Activated CD4-positive, alpha-beta memory T cell treated with anti-CD3 and anti-CD28 coated beads for 36 hours (primary cell): ENCODE measurements around the gene TCAIM. TPM values are rescaled to one million over a fixed set of nuclear protein-coding genes. Genes with fewer than 3 reads are reported as not detected.

Experiments
- CTCF ChIA-PET: fragments of 350-600 bp; sonication (Branson Sonifier 250); formaldehyde crosslinking; loops from one replicate; lab custom pipeline; 2021; ENCODE audit warnings: antibody characterized with exemption, inconsistent platforms; lab: Charles Lee
- POLR2A ChIA-PET: fragments of 350-600 bp; sonication (Branson Sonifier 250); formaldehyde crosslinking; loops from one replicate; lab custom pipeline; 2021; ENCODE audit warnings: antibody characterized with exemption; lab: Charles Lee
- DNase-seq: peaks from one replicate; pipeline ENCODE4 v3.0.0-alpha.2; 2020
- H3K27ac Mint-ChIP-seq: one replicate; pipeline ENCODE4 v1.8.0; 2021; ENCODE audit warnings: mixed read lengths
- H3K27me3 Mint-ChIP-seq: one replicate; pipeline ENCODE4 v1.8.0; 2021; ENCODE audit warnings: mixed read lengths
- H3K36me3 Mint-ChIP-seq: one replicate; pipeline ENCODE4 v1.8.0; 2021; ENCODE audit warnings: mixed read lengths
- H3K4me1 Mint-ChIP-seq: one replicate; pipeline ENCODE4 v1.8.0; 2021; ENCODE audit warnings: low read depth, mixed read lengths
- H3K4me3 Mint-ChIP-seq: one replicate; pipeline ENCODE4 v1.8.0; 2021; ENCODE audit warnings: mild to moderate bottlenecking, mixed read lengths
- H3K9me3 Mint-ChIP-seq: one replicate; pipeline ENCODE4 v1.8.0; 2021; ENCODE audit warnings: mixed read lengths
- intact Hi-C: fragments of 100-400 bp; cut with micrococcal nuclease; formaldehyde crosslinking; loops from one replicate; pipeline ENCODE4 v1.15.1; 2023
- total RNA-seq, 2 experiments: library from RNA; stranded (reverse); gene quantifications; one replicate each; pipeline ENCODE4 v1.2.3, GENCODE V29; 2021

Gene TCAIM
- total RNA-seq, 2 experiments from 2014 or later: 17.2 to 17.9 TPM

- H3K4me3 Mint-ChIP-seq: no peak overlapping the region
- no peak for DNase-seq
- H3K36me3 Mint-ChIP-seq: no peaks in the 10 kb centered on the region
- H3K9me3 Mint-ChIP-seq: no peaks in the 10 kb centered on the region
- intact Hi-C loops: no loop called here
- POLR2A ChIA-PET: no interaction called here
- no peak overlapping the region for H3K27ac Mint-ChIP-seq
- CTCF ChIA-PET: no interaction called here
- peaks cover 2% of the 10 kb centered on the region for H3K27me3 Mint-ChIP-seq
- H3K4me1 Mint-ChIP-seq: no peaks in the 10 kb centered on the region
Observed at GRCh38 chr3:44419116-44419922, 80.8 kb downstream of the TCAIM start.

GRCh38 chr3:44419923-44420650 is 81.5 kb downstream of the TCAIM start:
- intact Hi-C loops: no loop called here
- CTCF ChIA-PET: interaction anchor here (0.6 kb wide), 1 partner anchor 780 kb away, joined by 3 read pairs; no protein-coding TSS in a partner anchor
- no peak for DNase-seq
- H3K36me3 Mint-ChIP-seq: no peaks in the 10 kb centered on the region
- H3K27me3 Mint-ChIP-seq: peaks cover 2% of the 10 kb centered on the region
- no peak overlapping the region for H3K4me3 Mint-ChIP-seq
- POLR2A ChIA-PET: interaction anchor here (0.6 kb wide), 1 partner anchor 94 kb away, joined by 3 read pairs; no protein-coding TSS in a partner anchor
- no peaks in the 10 kb centered on the region for H3K4me1 Mint-ChIP-seq
- no peaks in the 10 kb centered on the region for H3K9me3 Mint-ChIP-seq
- H3K27ac Mint-ChIP-seq: no peak overlapping the region

GRCh38 chr3:44420676-44421075 is 82.1 kb downstream of the TCAIM start:
- Mint-ChIP-seq H3K4me3 (no peak overlapping the region), H3K4me1 (no peaks in the 10 kb centered on the region), H3K36me3 (no peaks in the 10 kb centered on the region), H3K27ac (no peak overlapping the region), H3K9me3 (no peaks in the 10 kb centered on the region), H3K27me3 (peaks cover 2% of the 10 kb centered on the region)
- DNase-seq: no peak
- ChIA-PET CTCF (interaction anchor here (0.6 kb wide), 1 partner anchor 780 kb away, joined by 3 read pairs; no protein-coding TSS in a partner anchor), POLR2A (interaction anchor here (0.6 kb wide), 1 partner anchor 95 kb away, joined by 3 read pairs; no protein-coding TSS in a partner anchor)
- intact Hi-C loops: no loop called here

- Mint-ChIP-seq H3K4me1 (no peaks in the 10 kb centered on the region), H3K36me3 (no peaks in the 10 kb centered on the region), H3K4me3 (no peak overlapping the region), H3K9me3 (no peaks in the 10 kb centered on the region), H3K27me3 (peaks cover 2% of the 10 kb centered on the region), H3K27ac (no peak overlapping the region)
- DNase-seq: no peak
- intact Hi-C loops: no loop called here
- POLR2A ChIA-PET: no interaction called here
- CTCF ChIA-PET: no interaction called here
Observed at GRCh38 chr3:44421280-44421679, 82.7 kb downstream of the TCAIM start.

GRCh38 chr3:44424758-44425157 is 86.2 kb downstream of the TCAIM start:
- no peaks in the 10 kb centered on the region for H3K36me3 Mint-ChIP-seq
- H3K9me3 Mint-ChIP-seq: no peaks in the 10 kb centered on the region
- POLR2A ChIA-PET: no interaction called here
- CTCF ChIA-PET: no interaction called here
- DNase-seq: no peak
- intact Hi-C loops: no loop called here
- peaks cover 2% of the 10 kb centered on the region for H3K27me3 Mint-ChIP-seq
- no peak overlapping the region for H3K27ac Mint-ChIP-seq
- no peak overlapping the region for H3K4me3 Mint-ChIP-seq
- H3K4me1 Mint-ChIP-seq: no peaks in the 10 kb centered on the region

GRCh38 chr3:44427683-44428082 is 89.1 kb downstream of the TCAIM start:
- peaks cover 2% of the 10 kb centered on the region for H3K27me3 Mint-ChIP-seq
- H3K9me3 Mint-ChIP-seq: no peaks in the 10 kb centered on the region
- CTCF ChIA-PET: no interaction called here
- intact Hi-C loops: no loop called here
- no peak overlapping the region for H3K27ac Mint-ChIP-seq
- no peak overlapping the region for H3K4me3 Mint-ChIP-seq
- POLR2A ChIA-PET: no interaction called here
- no peaks in the 10 kb centered on the region for H3K4me1 Mint-ChIP-seq
- no peaks in the 10 kb centered on the region for H3K36me3 Mint-ChIP-seq
- DNase-seq: no peak

GRCh38 chr3:44428910-44429309 is 90.3 kb downstream of the TCAIM start:
- DNase-seq: no peak
- H3K4me1 Mint-ChIP-seq: no peaks in the 10 kb centered on the region
- no peak overlapping the region for H3K27ac Mint-ChIP-seq
- no peaks in the 10 kb centered on the region for H3K27me3 Mint-ChIP-seq
- ChIA-PET POLR2A (no interaction called here), CTCF (no interaction called here)
- intact Hi-C loops: no loop called here
- no peak overlapping the region for H3K4me3 Mint-ChIP-seq
- H3K36me3 Mint-ChIP-seq: no peaks in the 10 kb centered on the region
- H3K9me3 Mint-ChIP-seq: no peaks in the 10 kb centered on the region

GRCh38 chr3:44429459-44429858 is 90.9 kb downstream of the TCAIM start:
- no peak for DNase-seq
- Mint-ChIP-seq H3K4me3 (no peak overlapping the region), H3K36me3 (no peaks in the 10 kb centered on the region), H3K27ac (no peak overlapping the region), H3K9me3 (no peaks in the 10 kb centered on the region), H3K27me3 (no peaks in the 10 kb centered on the region), H3K4me1 (no peaks in the 10 kb centered on the region)
- intact Hi-C loops: no loop called here
- ChIA-PET CTCF (no interaction called here), POLR2A (no interaction called here)

- H3K27ac Mint-ChIP-seq: no peak overlapping the region
- no peak overlapping the region for H3K4me3 Mint-ChIP-seq
- no peaks in the 10 kb centered on the region for H3K36me3 Mint-ChIP-seq
- no peaks in the 10 kb centered on the region for H3K9me3 Mint-ChIP-seq
- CTCF ChIA-PET: no interaction called here
- DNase-seq: no peak
- no peaks in the 10 kb centered on the region for H3K4me1 Mint-ChIP-seq
- POLR2A ChIA-PET: no interaction called here
- H3K27me3 Mint-ChIP-seq: no peaks in the 10 kb centered on the region
- intact Hi-C loops: no loop called here
Observed at GRCh38 chr3:44430466-44430865, 91.9 kb downstream of the TCAIM start.

- Mint-ChIP-seq H3K27ac (no peak overlapping the region), H3K9me3 (no peaks in the 10 kb centered on the region), H3K4me3 (no peak overlapping the region), H3K27me3 (no peaks in the 10 kb centered on the region), H3K36me3 (peaks cover 2% of the 10 kb centered on the region), H3K4me1 (peaks cover 11% of the 10 kb centered on the region)
- intact Hi-C loops: no loop called here
- no peak for DNase-seq
- CTCF ChIA-PET: no interaction called here
- POLR2A ChIA-PET: no interaction called here
Observed at GRCh38 chr3:44434834-44435510, 96.4 kb downstream of the TCAIM start.

- H3K27me3 Mint-ChIP-seq: no peaks in the 10 kb centered on the region
- no peak for DNase-seq
- H3K9me3 Mint-ChIP-seq: no peaks in the 10 kb centered on the region
- peaks cover 2% of the 10 kb centered on the region for H3K36me3 Mint-ChIP-seq
- ChIA-PET CTCF (no interaction called here), POLR2A (no interaction called here)
- H3K27ac Mint-ChIP-seq: no peak overlapping the region
- intact Hi-C loops: no loop called here
- no peak overlapping the region for H3K4me3 Mint-ChIP-seq
- peaks cover 23% of the 10 kb centered on the region for H3K4me1 Mint-ChIP-seq
Observed at GRCh38 chr3:44436181-44436580, 97.6 kb downstream of the TCAIM start.

GRCh38 chr3:44437800-44438199 is 99.2 kb downstream of the TCAIM start:
- CTCF ChIA-PET: no interaction called here
- POLR2A ChIA-PET: no interaction called here

More at GRCh38 chr3:44437800-44438199, 99.2 kb downstream of the TCAIM start:
- H3K36me3 Mint-ChIP-seq: peaks cover 8% of the 10 kb centered on the region
- DNase-seq: no peak
- intact Hi-C loops: loop anchor here (2.0 kb wide), 1 partner anchor 99 kb away; the partner anchor contains the start of gene TCAIM
- no peaks in the 10 kb centered on the region for H3K27me3 Mint-ChIP-seq
- peaks cover 39% of the 10 kb centered on the region for H3K4me1 Mint-ChIP-seq
- no peak overlapping the region for H3K27ac Mint-ChIP-seq
- H3K9me3 Mint-ChIP-seq: no peaks in the 10 kb centered on the region
- H3K4me3 Mint-ChIP-seq: no peak overlapping the region
